Endodermal cell (in vitro differentiated cells): ENCODE results near the gene ARHGEF40. TPM values are rescaled to one million over a fixed set of nuclear protein-coding genes. Genes with fewer than 3 reads are reported as not detected.

Experiments
- DNase-seq: peaks from one replicate; pipeline ENCODE4 v3.0.0-alpha.2; 2017
- H3K27ac ChIP-seq: 2 replicates; pipeline ENCODE4 v1.5.1; 2013; ENCODE audit warnings: mild to moderate bottlenecking, low read depth, low read length, moderate library complexity
- H3K27me3 ChIP-seq: 2 replicates; pipeline ENCODE4 v1.6.1; 2013; ENCODE audit warnings: mild to moderate bottlenecking, low read length, moderate library complexity; ENCODE audit not compliant: insufficient read depth, control insufficient read depth, poor library complexity, severe bottlenecking
- H3K36me3 ChIP-seq: 2 replicates; pipeline ENCODE4 v1.7.0; 2013; ENCODE audit warnings: mild to moderate bottlenecking, low read length, moderate library complexity; ENCODE audit not compliant: control insufficient read depth, insufficient read depth
- H3K4me1 ChIP-seq: one replicate; pipeline ENCODE4 v1.7.0; 2013; ENCODE audit warnings: low read length; ENCODE audit not compliant: control insufficient read depth, insufficient read depth
- H3K4me3 ChIP-seq: 2 replicates; pipeline ENCODE4 v1.5.1; 2013; ENCODE audit warnings: mild to moderate bottlenecking, low read length, moderate library complexity
- H3K9ac ChIP-seq: 2 replicates; pipeline ENCODE4 v1.6.1; 2013; ENCODE audit warnings: mild to moderate bottlenecking, low read length, moderate library complexity; ENCODE audit not compliant: poor library complexity, severe bottlenecking; ENCODE audit errors: extremely low read depth
- H3K9me3 ChIP-seq: 2 replicates; pipeline ENCODE4 v1.6.1; 2013; ENCODE audit warnings: mild to moderate bottlenecking, low read length, moderate library complexity; ENCODE audit not compliant: control insufficient read depth
- H3K27ac Mint-ChIP-seq: 2 replicates; pipeline ENCODE4 v1.8.0; 2020; ENCODE audit warnings: mixed read lengths
- H3K27me3 Mint-ChIP-seq: 2 replicates; pipeline ENCODE4 v1.8.0; 2021; ENCODE audit warnings: mild to moderate bottlenecking, mixed read lengths; ENCODE audit not compliant: insufficient read depth
- H3K36me3 Mint-ChIP-seq: 2 replicates; pipeline ENCODE4 v1.8.0; 2020; ENCODE audit warnings: low read depth, mixed read lengths
- H3K4me1 Mint-ChIP-seq: 2 replicates; pipeline ENCODE4 v1.8.0; 2020; ENCODE audit warnings: mixed read lengths
- H3K4me3 Mint-ChIP-seq: 2 replicates; pipeline ENCODE4 v1.8.0; 2020; ENCODE audit warnings: mild to moderate bottlenecking, moderate library complexity, mixed read lengths
- H3K9me3 Mint-ChIP-seq: 2 replicates; pipeline ENCODE4 v1.8.0; 2020; ENCODE audit warnings: mild to moderate bottlenecking, mixed read lengths
- WGBS, 2 experiments: methylation state at CpG; one replicate each; pipeline versions ENCODE4 v1.1.5 to v1.1.7; 2013; ENCODE audit warnings: missing lambda C conversion rate in 2 of 2, mixed read lengths in 1 of 2; ENCODE audit not compliant: insufficient coverage in 1 of 2, insufficient read length in 1 of 2; 5-methylcytosine and 5-hydroxymethylcytosine counted together
- total RNA-seq, 2 donors: library from RNA; stranded (reverse); fragmentation: NEBNext Ultra II Directional in 1 of 2; extraction: Animal tissue kit (Norgen Biotek cat#: 25700) in 1 of 2; gene quantifications; 2 replicates in 1 of 2; 3 replicates in 1 of 2; pipeline ENCODE4 v1.2.1, GENCODE V29; 2021
- TF ChIP-seq, protein P1 (sequence below): fragments of 200-600 bp; sonication (generic); conservative IDR thresholded peaks from 2 replicates; pipeline ENCODE4 v1.5.0; 2021; ENCODE audit warnings: antibody characterized with exemption, mild to moderate bottlenecking

The ARHGEF40 gene
- total RNA-seq, 2 donors from 2014 or later, result 71.1 to 73.5 TPM

DNA sequence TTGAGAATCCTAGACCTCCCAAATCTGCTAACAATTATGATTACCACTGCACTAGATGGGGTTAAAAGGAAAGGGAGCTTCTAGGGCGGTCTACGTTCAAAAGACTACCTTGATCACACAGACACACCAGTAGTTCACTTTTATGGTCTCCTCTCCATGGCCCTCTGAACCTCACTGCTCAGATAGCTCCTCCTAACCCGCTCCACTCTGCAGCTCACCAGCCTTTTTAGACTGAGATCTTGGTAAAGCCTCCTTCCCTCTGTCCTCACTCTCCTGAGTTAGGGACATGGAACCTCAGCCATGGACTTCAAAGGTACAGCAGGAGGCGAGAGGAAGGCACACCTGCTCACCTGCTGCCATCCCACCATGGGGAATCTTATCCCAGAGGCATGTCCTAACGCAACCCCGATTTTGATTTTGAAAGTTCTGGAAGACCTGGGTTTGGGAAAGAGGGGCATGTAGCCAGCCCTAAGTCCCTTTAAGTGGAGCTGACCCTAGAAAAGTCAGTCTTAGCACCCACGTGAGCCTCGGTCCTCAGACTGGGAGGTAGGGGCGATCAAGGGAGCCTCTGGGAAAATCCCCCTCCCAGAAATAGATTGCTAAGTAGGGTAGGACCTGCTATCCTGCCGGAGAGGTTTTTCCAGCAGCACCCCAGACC, 27.0 kb downstream of the ARHGEF40 start:
- Histone ChIP-seq H3K4me3 (peak overlapping the region; percentile 87), H3K9me3 (no peaks in the 10 kb centered on the region), H3K4me1 (peaks cover 22% of the 10 kb centered on the region), H3K27me3 (peaks cover 10% of the 10 kb centered on the region), H3K36me3 (peaks cover 13% of the 10 kb centered on the region), H3K9ac (peak overlapping the region; percentile 75), H3K27ac (peak overlapping the region; percentile 94)
- H3K36me3 Mint-ChIP-seq, result peaks cover 12% of the 10 kb centered on the region
- H3K4me1 Mint-ChIP-seq, result peaks cover 54% of the 10 kb centered on the region
- peak overlapping the region; percentile 75 for H3K4me3 Mint-ChIP-seq
- peaks cover 43% of the 10 kb centered on the region for H3K27me3 Mint-ChIP-seq
- peak overlapping the region; percentile 78 for H3K27ac Mint-ChIP-seq
- H3K9me3 Mint-ChIP-seq, result no peaks in the 10 kb centered on the region
- WGBS, 2 experiments, result 22 to 42% methylated on average over 3 to 10 of the region's 10 CpGs
- peak; percentile 62 for DNase-seq
- TF ChIP-seq, protein P1, sequence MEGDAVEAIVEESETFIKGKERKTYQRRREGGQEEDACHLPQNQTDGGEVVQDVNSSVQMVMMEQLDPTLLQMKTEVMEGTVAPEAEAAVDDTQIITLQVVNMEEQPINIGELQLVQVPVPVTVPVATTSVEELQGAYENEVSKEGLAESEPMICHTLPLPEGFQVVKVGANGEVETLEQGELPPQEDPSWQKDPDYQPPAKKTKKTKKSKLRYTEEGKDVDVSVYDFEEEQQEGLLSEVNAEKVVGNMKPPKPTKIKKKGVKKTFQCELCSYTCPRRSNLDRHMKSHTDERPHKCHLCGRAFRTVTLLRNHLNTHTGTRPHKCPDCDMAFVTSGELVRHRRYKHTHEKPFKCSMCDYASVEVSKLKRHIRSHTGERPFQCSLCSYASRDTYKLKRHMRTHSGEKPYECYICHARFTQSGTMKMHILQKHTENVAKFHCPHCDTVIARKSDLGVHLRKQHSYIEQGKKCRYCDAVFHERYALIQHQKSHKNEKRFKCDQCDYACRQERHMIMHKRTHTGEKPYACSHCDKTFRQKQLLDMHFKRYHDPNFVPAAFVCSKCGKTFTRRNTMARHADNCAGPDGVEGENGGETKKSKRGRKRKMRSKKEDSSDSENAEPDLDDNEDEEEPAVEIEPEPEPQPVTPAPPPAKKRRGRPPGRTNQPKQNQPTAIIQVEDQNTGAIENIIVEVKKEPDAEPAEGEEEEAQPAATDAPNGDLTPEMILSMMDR, result no peak

DNA sequence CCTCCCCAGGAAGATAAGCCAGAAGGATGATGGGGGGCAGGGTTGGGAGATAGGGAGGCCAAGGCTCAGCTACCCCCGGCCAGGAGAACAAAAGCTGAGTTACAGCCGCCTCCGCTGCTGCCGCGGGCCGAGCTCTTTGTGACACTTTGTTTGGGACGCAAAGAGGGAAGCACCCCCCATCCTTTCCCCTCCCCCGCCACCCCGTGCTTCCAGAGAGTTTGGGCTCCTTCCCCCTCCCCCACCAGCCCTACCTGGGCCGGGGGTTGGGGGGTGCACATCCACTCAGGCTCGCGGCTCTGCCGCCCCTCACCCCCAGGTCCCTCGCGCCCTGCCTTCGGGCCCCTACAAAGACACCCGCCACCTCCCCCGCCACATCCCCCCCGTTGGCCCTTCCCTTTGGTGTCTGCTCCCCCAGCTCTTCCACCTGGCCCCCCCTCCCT, 27.6 kb downstream of the ARHGEF40 start:
- peak; percentile 79 for DNase-seq
- Mint-ChIP-seq H3K9me3 (no peaks in the 10 kb centered on the region), H3K4me1 (peaks cover 59% of the 10 kb centered on the region), H3K36me3 (peaks cover 9% of the 10 kb centered on the region), H3K4me3 (peak overlapping the region; percentile 75), H3K27me3 (peaks cover 47% of the 10 kb centered on the region), H3K27ac (peak overlapping the region; percentile 78)
- peaks cover 9% of the 10 kb centered on the region for H3K36me3 ChIP-seq
- H3K4me3 ChIP-seq, result peak overlapping the region; percentile 87
- TF ChIP-seq, protein P1, result no peak
- no peaks in the 10 kb centered on the region for H3K9me3 ChIP-seq
- peaks cover 22% of the 10 kb centered on the region for H3K4me1 ChIP-seq
- 0 to 5% methylated on average over 2 to 9 of the region's 19 CpGs for WGBS, 2 experiments
- peak overlapping the region; percentile 75 for H3K9ac ChIP-seq
- H3K27ac ChIP-seq, result peak overlapping the region; percentile 94
- H3K27me3 ChIP-seq, result peaks cover 10% of the 10 kb centered on the region

DNA sequence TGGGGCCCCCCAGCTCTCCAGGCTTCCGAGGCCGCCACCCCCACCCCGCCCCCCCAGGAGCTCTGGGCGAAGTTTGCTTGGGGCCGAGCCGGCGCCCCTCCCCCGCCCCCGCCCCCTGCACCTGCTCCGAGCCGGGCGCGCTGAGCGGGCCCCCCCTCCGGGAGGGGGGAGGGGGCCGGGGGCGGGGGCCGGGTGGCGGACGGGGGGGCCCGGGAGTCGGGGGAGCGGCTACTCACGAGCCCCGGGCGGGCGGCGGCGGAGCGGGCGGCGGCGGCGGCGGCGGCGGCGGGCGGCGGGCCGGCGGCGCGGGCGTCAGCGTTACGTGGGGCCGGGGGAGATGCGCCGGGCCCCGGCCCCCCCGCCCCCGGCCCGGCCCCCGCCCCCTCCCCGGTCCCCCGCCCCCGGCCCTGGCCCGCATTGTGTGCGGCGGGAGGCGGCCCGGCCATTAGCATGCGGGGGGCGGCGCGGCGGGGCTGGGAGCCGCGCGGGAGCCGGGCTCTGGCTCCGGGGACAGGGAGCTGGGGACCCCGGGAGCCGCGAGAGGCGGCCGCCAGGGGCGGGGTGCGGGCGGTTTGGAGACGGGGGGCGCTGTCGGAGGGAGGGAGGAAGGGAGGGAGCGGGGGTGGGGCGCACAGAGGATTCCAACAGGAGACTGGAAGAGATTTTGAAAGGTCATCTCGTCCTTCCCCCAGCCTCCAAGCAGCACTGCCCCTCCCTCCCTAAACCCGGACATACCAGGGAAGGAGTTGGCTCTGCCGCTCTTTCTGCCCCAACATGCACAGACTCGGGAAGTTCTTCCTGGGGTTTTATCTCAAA, 28.2 kb downstream of the ARHGEF40 start, which contains the start of gene ZNF219:
ZNF219 (minus strand) TSS at position 580 of the 816 bp plus-strand sequence. CDS start 5,064 bp downstream, outside the sequence.
- peaks cover 42% of the 10 kb centered on the region for H3K27me3 Mint-ChIP-seq
- Histone ChIP-seq H3K9ac (peak within 1 kb of the TSS; percentile 75), H3K4me3 (peak within 1 kb of the TSS; percentile 96), H3K36me3 (peaks cover 3% of the 10 kb centered on the region), H3K9me3 (no peaks in the 10 kb centered on the region), H3K4me1 (peaks cover 22% of the 10 kb centered on the region), H3K27ac (peak within 1 kb of the TSS; percentile 94), H3K27me3 (peaks cover 10% of the 10 kb centered on the region)
- H3K9me3 Mint-ChIP-seq, result no peaks in the 10 kb centered on the region
- peaks cover 2% of the 10 kb centered on the region for H3K36me3 Mint-ChIP-seq
- peak within 1 kb of the TSS; percentile 78 for H3K27ac Mint-ChIP-seq
- TF ChIP-seq, protein P1, result no peak
- WGBS, 2 experiments, result 0% methylated on average over 14 to 24 of the region's 90 CpGs
- DNase-seq, result peak; percentile 88
- peaks cover 56% of the 10 kb centered on the region for H3K4me1 Mint-ChIP-seq
- peak within 1 kb of the TSS; percentile 75 for H3K4me3 Mint-ChIP-seq
